ENCODE results near the gene CTNNA2. TPM values are rescaled to one million over a fixed set of nuclear protein-coding genes. Genes with fewer than 3 reads are reported as not detected.

CTNNA2 gene
- total and polyA plus RNA-seq, 9 of the 15 experiments (the other 6 are each of a cell fraction or from before 2014, with no cell fraction given): 0.03 to 0.40 (median 0.15) TPM

- no peak for TF ChIP-seq CHD7 (IDR thresholded peaks at IDR 0.05; ENCODE audit: low read depth, low read length)
- no peak for TF ChIP-seq PCBP1 (IDR thresholded peaks at IDR 0.05; ENCODE audit: low read depth, low read length, poor library complexity, severe bottlenecking)
- no peak for TF ChIP-seq HDAC8 (tag; IDR thresholded peaks at IDR 0.05)
- no peak for TF ChIP-seq ELK1 (CRISPR knock-in tag; IDR thresholded peaks at IDR 0.05)
- no peak for TF ChIP-seq ZNF511 (CRISPR knock-in tag; IDR thresholded peaks at IDR 0.05)
- TF ChIP-seq EGR1 (conservative IDR thresholded peaks at IDR 0.05): no peak
- TF ChIP-seq ZNF764 (CRISPR knock-in tag; IDR thresholded peaks at IDR 0.05; ENCODE audit: low read depth): no peak
- no peak for TF ChIP-seq PPARD (CRISPR knock-in tag; IDR thresholded peaks at IDR 0.05)
- TF ChIP-seq TARDBP (IDR thresholded peaks at IDR 0.05): no peak
- no peak for TF ChIP-seq MECOM (CRISPR knock-in tag; IDR thresholded peaks at IDR 0.05)
- TF ChIP-seq ZBTB9 (CRISPR knock-in tag; IDR thresholded peaks at IDR 0.05): no peak
- no peak for TF ChIP-seq ZNF384 (IDR thresholded peaks at IDR 0.05; ENCODE audit: low read depth, low read length)
Observed at GRCh38 chr2:79872656-79873055, 359.8 kb downstream of the CTNNA2 start (continued).

Data from K562 (cell line).